Measurements from ENCODE around the gene CORO6.

CORO6 gene

GRCh38 chr17:29596811-29597210 is 25.9 kb downstream of the CORO6 start:
- peaks cover 0 to 3% of the 10 kb centered on the region in 2 donors for H3K27me3 ChIP-seq (ENCODE audit: control insufficient read depth in 1 of 2, insufficient read depth in 2 of 2, low read length in 2 of 2)
- H3K9me3 ChIP-seq (ENCODE audit: control insufficient read depth in 2 of 2, low read length in 2 of 2) = no peaks in the 10 kb centered on the region
- no peak overlapping the region for H3K4me3 ChIP-seq (ENCODE audit: low read length in 2 of 2)
- no peak overlapping the region for H3K9ac ChIP-seq (ENCODE audit: low read length in 2 of 2)
- no peak overlapping the region for H3K27ac ChIP-seq (ENCODE audit: low read length)
- no peaks in the 10 kb centered on the region for H3K36me3 ChIP-seq (ENCODE audit: control insufficient read depth in 2 of 2, insufficient read depth in 2 of 2, low read length in 2 of 2)
- peaks cover 31% of the 10 kb centered on the region for H3K4me1 ChIP-seq (ENCODE audit: control insufficient read depth, insufficient read depth, low read length)

DNA sequence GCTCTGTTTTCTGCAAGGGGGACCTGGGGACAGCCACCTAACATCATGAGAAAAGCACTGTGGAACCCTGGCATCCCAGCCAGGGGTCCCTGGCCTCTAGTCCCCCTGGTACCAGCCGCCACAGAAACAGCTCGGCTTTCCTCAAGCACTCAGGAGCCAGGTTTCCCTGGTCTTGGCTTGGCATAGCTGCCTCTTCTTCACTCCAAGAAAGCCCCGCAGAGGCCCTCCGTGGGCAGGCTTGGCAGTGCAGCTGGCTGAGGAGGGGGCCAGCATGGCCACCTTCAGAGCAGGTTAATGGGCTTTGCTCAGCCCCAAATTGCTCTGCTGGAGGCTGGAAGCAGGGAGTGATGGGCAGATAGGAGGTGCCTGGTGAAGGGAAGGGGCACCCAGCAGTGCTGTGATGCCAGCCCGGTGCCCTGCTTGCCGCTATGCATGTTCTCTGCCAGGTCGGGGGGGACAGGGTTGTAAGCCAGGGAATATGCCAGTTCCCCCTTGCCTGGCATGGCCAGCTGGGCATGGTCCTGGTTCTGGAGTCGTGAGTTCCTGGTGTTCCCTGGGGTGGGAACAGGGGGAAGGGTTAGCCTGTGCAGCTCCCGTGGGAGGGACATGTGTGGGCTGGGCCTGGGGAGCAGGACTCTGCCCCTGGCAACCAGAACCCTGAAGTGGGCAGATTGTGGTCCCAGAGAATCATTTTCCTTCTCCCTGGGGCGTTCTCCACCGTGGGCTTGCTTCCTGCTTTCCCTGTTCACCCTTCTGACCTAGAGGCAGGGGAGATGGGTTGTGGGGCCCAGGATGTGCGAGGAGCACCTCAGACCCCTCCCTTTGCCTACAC is 26.6 kb downstream of the CORO6 start:
- no peak overlapping the region for H3K9ac ChIP-seq (ENCODE audit: low read length in 2 of 2)
- peaks cover 0 to 3% of the 10 kb centered on the region in 2 donors for H3K27me3 ChIP-seq (ENCODE audit: control insufficient read depth in 1 of 2, insufficient read depth in 2 of 2, low read length in 2 of 2)
- H3K27ac ChIP-seq (ENCODE audit: low read length) = no peak overlapping the region
- no peaks in the 10 kb centered on the region for H3K36me3 ChIP-seq (ENCODE audit: control insufficient read depth in 2 of 2, insufficient read depth in 2 of 2, low read length in 2 of 2)
- no peak overlapping the region for H3K4me3 ChIP-seq (ENCODE audit: low read length in 2 of 2)
- no peaks in the 10 kb centered on the region for H3K9me3 ChIP-seq (ENCODE audit: control insufficient read depth in 2 of 2, low read length in 2 of 2)
- peaks cover 37% of the 10 kb centered on the region for H3K4me1 ChIP-seq (ENCODE audit: control insufficient read depth, insufficient read depth, low read length)

DNA sequence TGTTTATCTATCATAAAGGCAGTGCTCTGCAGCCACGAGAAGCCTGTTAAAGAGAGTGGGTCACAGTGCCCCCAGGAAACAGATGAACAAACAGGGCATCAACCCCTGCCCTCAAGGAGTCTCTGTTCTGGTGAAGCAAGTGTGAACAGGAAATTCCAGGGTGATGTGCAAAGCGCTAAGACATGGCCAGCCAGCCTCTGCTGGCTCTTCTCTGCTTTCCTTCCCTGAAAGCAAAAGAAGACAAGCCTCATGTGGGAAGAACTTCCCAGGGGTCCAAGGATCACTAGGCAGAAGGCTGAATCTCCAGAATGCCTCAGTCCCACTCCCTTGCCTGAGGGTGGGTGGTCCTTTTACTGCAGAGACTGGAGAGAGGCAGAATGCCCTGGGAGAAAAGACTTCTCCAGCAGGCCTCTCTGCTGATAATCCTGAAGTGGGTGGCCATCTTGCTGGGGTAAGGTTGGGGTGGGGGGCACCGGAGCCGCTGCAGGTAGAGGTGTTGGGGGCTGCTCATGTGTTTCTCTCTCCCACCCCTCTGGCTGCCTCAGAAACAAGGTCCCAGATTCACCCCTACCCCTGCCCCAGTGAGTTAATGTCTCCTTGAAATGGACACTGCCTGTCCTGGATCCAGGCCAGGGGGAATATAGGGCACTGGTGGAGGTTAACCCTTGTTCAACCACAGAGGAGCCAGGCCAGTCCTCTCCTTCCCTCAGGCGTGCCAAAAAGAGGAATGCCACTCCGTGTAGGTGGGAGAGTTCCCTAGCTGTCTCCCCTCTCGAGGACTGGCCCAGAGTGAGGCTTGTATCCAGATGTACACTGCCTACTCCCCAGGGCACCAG is 27.4 kb downstream of the CORO6 start:
- peaks cover 45% of the 10 kb centered on the region for H3K4me1 ChIP-seq (ENCODE audit: control insufficient read depth, insufficient read depth, low read length)
- peaks cover 0 to 3% of the 10 kb centered on the region in 2 donors for H3K27me3 ChIP-seq (ENCODE audit: control insufficient read depth in 1 of 2, insufficient read depth in 2 of 2, low read length in 2 of 2)
- H3K4me3 ChIP-seq (ENCODE audit: low read length in 2 of 2) = no peak overlapping the region
- H3K27ac ChIP-seq (ENCODE audit: low read length) = no peak overlapping the region
- H3K9ac ChIP-seq (ENCODE audit: low read length in 2 of 2) = no peak overlapping the region
- H3K36me3 ChIP-seq (ENCODE audit: control insufficient read depth in 2 of 2, insufficient read depth in 2 of 2, low read length in 2 of 2) = no peaks in the 10 kb centered on the region
- no peaks in the 10 kb centered on the region for H3K9me3 ChIP-seq (ENCODE audit: control insufficient read depth in 2 of 2, low read length in 2 of 2)

- Histone ChIP-seq H3K4me3 (ENCODE audit: low read length in 2 of 2) (peak overlapping the region in 1 of 2 donors; percentile 29), H3K36me3 (ENCODE audit: control insufficient read depth in 2 of 2, insufficient read depth in 2 of 2, low read length in 2 of 2) (no peaks in the 10 kb centered on the region), H3K4me1 (ENCODE audit: control insufficient read depth, insufficient read depth, low read length) (peaks cover 52% of the 10 kb centered on the region), H3K9ac (ENCODE audit: low read length in 2 of 2) (no peak overlapping the region), H3K27me3 (ENCODE audit: control insufficient read depth in 1 of 2, insufficient read depth in 2 of 2, low read length in 2 of 2) (peaks cover 0 to 3% of the 10 kb centered on the region in 2 donors), H3K9me3 (ENCODE audit: control insufficient read depth in 2 of 2, low read length in 2 of 2) (no peaks in the 10 kb centered on the region), H3K27ac (ENCODE audit: low read length) (no peak overlapping the region)
Measured at GRCh38 chr17:29594519-29595090, 28.1 kb downstream of the CORO6 start.

DNA sequence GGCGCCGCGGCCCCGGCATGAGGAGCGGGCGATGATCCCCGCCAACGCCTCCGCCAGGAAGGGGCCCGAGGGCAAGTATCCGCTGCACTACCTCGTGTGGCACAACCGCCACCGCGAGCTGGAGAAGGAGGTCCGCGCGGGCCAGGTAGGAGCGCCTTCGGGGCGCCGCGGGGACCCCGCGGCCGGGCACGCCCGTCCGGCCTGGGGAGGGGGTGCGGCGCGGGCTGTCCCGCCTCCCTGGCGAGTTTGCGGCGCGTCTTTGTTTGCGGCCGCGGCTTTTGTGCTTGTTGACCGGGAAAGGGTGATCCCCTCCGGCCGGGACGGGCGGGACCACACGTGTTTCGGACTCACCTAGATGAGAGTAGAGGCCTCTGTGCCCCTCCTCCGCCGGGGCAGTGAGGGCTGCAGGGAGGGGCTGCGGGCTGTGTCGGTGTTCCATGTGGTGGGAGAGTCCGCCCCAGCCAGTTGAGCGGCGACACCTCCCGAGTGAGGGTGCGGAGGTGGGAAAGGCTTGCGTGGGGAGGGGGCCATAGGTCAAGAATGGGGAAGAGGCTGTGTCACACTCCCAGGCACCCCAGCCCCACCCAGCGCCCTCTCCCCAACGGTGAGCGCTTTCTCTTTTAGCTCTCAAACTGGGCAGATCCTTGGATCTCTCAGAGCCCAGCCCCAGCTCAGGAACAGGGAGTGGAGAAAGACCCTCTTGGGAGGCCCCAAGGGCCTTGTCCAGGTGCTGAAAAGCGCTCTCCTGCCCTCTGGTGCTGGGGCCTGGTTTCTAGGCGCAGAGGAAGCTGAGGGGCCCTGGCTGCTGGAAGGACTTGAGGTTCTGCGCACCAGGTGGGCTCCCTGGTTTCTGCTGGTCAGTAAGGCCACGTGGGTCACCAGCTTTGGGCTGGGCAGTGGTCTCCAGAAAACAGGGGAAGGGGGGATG is 28.9 kb downstream of the CORO6 start:
- Histone ChIP-seq H3K36me3 (ENCODE audit: control insufficient read depth in 2 of 2, insufficient read depth in 2 of 2, low read length in 2 of 2) (no peaks in the 10 kb centered on the region), H3K27ac (ENCODE audit: low read length) (no peak overlapping the region), H3K4me3 (ENCODE audit: low read length in 2 of 2) (peak overlapping the region; percentile 51 to 73), H3K9me3 (ENCODE audit: control insufficient read depth in 2 of 2, low read length in 2 of 2) (no peaks in the 10 kb centered on the region), H3K4me1 (ENCODE audit: control insufficient read depth, insufficient read depth, low read length) (peaks cover 53% of the 10 kb centered on the region), H3K27me3 (ENCODE audit: control insufficient read depth in 1 of 2, insufficient read depth in 2 of 2, low read length in 2 of 2) (peaks cover 0 to 3% of the 10 kb centered on the region in 2 donors), H3K9ac (ENCODE audit: low read length in 2 of 2) (peak overlapping the region in 1 of 2 donors; percentile 48)

GRCh38 chr17:29592850-29593551 is 29.7 kb downstream of the CORO6 start, which contains the start of gene ANKRD13B:
TSS of gene ANKRD13B (plus strand) at chr17:29593132. CDS start at chr17:29593622, 490 bp downstream.
- H3K4me3 ChIP-seq (ENCODE audit: low read length in 2 of 2) = peak within 1 kb of the TSS; percentile 75 to 77
- H3K4me1 ChIP-seq (ENCODE audit: control insufficient read depth, insufficient read depth, low read length) = peaks cover 60% of the 10 kb centered on the region

DNA sequence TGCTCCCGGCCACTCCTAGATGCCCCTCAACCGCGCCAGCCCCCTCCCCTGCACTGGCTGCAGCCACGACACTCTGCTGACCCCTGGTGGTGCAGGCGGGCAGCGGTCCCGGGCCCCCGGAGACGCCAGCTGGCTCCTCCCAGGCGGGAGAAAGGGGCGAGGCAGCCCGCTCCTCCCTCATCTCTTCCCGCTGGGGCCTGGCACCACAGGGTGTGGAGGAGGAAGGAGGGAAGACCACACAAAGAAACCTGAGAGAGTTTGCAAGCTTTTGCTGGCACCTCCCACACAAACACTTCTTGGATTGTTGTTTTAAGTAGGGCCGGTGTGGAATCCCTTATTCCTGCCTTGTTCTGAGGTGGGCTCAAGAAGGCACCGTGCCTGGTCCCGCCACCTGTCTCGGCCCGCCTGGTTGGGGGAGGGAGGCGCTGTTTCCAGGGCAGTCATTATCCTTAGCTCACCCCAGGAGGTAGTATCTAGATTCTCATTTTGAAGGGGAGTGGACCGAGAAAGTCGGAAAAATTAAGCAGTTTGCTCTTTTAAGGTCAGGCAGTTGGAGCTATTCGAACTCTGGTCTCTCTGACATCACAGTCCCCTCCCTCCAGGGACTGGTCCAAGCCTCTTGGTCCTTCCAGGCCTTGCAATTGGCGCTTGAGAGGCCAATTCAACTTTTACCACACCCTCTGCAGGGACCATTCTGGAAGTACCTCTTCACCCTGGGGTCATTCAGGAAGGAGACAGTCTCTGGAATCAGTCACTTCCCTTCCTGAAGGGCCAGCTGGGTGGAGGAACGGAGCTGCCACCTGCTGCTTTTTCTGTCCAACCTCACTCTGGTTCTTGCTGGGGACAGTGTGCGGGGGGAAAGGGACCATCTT is 30.7 kb downstream of the CORO6 start:
- no peaks in the 10 kb centered on the region for H3K9me3 ChIP-seq (ENCODE audit: control insufficient read depth in 2 of 2, low read length in 2 of 2)
- H3K4me1 ChIP-seq (ENCODE audit: control insufficient read depth, insufficient read depth, low read length) = peaks cover 68% of the 10 kb centered on the region
- H3K9ac ChIP-seq (ENCODE audit: low read length in 2 of 2) = peak overlapping the region in 1 of 2 donors; percentile 35
- H3K4me3 ChIP-seq (ENCODE audit: low read length in 2 of 2) = peak overlapping the region; percentile 75 to 77
- peaks cover 0 to 3% of the 10 kb centered on the region in 2 donors for H3K27me3 ChIP-seq (ENCODE audit: control insufficient read depth in 1 of 2, insufficient read depth in 2 of 2, low read length in 2 of 2)
- H3K36me3 ChIP-seq (ENCODE audit: control insufficient read depth in 2 of 2, insufficient read depth in 2 of 2, low read length in 2 of 2) = no peaks in the 10 kb centered on the region
- H3K27ac ChIP-seq (ENCODE audit: low read length) = peak overlapping the region; percentile 71

More at GRCh38 chr17:29592850-29593551, 29.7 kb downstream of the CORO6 start, which contains the start of gene ANKRD13B:
- no peaks in the 10 kb centered on the region for H3K9me3 ChIP-seq (ENCODE audit: control insufficient read depth in 2 of 2, low read length in 2 of 2)
- peak within 1 kb of the TSS; percentile 71 for H3K27ac ChIP-seq (ENCODE audit: low read length)
- peak within 1 kb of the TSS; percentile 36 to 48 for H3K9ac ChIP-seq (ENCODE audit: low read length in 2 of 2)
- peaks cover 0 to 3% of the 10 kb centered on the region in 2 donors for H3K27me3 ChIP-seq (ENCODE audit: control insufficient read depth in 1 of 2, insufficient read depth in 2 of 2, low read length in 2 of 2)
- no peaks in the 10 kb centered on the region for H3K36me3 ChIP-seq (ENCODE audit: control insufficient read depth in 2 of 2, insufficient read depth in 2 of 2, low read length in 2 of 2)

- Histone ChIP-seq H3K4me3 (ENCODE audit: low read length in 2 of 2) (peak overlapping the region; percentile 56 to 77), H3K9ac (ENCODE audit: low read length in 2 of 2) (peak overlapping the region in 1 of 2 donors; percentile 12), H3K9me3 (ENCODE audit: control insufficient read depth in 2 of 2, low read length in 2 of 2) (no peaks in the 10 kb centered on the region), H3K27ac (ENCODE audit: low read length) (peak overlapping the region; percentile 71), H3K36me3 (ENCODE audit: control insufficient read depth in 2 of 2, insufficient read depth in 2 of 2, low read length in 2 of 2) (no peaks in the 10 kb centered on the region), H3K27me3 (ENCODE audit: control insufficient read depth in 1 of 2, insufficient read depth in 2 of 2, low read length in 2 of 2) (peaks cover 0 to 3% of the 10 kb centered on the region in 2 donors), H3K4me1 (ENCODE audit: control insufficient read depth, insufficient read depth, low read length) (peaks cover 70% of the 10 kb centered on the region)
Measured at GRCh38 chr17:29591146-29591736, 31.5 kb downstream of the CORO6 start.

Data from stomach smooth muscle (tissue), 2 donors.